ENCODE results near the gene STK10. TPM values are rescaled to one million over a fixed set of nuclear protein-coding genes. Genes with fewer than 3 reads are reported as not detected.

STK10 gene
- total RNA-seq, 1 donor from 2014 or later: 66.2 TPM

- Mint-ChIP-seq H3K36me3 (ENCODE audit: unreplicated experiment) (peaks cover 11% of the 10 kb centered on the region), H3K9me3 (ENCODE audit: unreplicated experiment) (peaks cover 5% of the 10 kb centered on the region), H3K4me1 (ENCODE audit: unreplicated experiment) (peaks cover 21% of the 10 kb centered on the region), H3K27me3 (ENCODE audit: unreplicated experiment) (no peaks in the 10 kb centered on the region), H3K27ac (ENCODE audit: unreplicated experiment) (no peak overlapping the region), H3K4me3 (ENCODE audit: unreplicated experiment) (no peak overlapping the region)
- no peak for DNase-seq (ENCODE audit: extremely low spot score, unreplicated experiment)
- no peak for TF ChIP-seq CTCF (IDR thresholded peaks at IDR 0.05)
Measured at GRCh38 chr5:172140120-172140519, 47.9 kb downstream of the STK10 start.

- peaks cover 24% of the 10 kb centered on the region for H3K36me3 Mint-ChIP-seq (ENCODE audit: unreplicated experiment)
- H3K4me1 Mint-ChIP-seq (ENCODE audit: unreplicated experiment): peaks cover 7% of the 10 kb centered on the region
- no peaks in the 10 kb centered on the region for H3K27me3 Mint-ChIP-seq (ENCODE audit: unreplicated experiment)
- no peak for TF ChIP-seq CTCF (IDR thresholded peaks at IDR 0.05)
- H3K4me3 Mint-ChIP-seq (ENCODE audit: unreplicated experiment): no peak overlapping the region
- peaks cover 9% of the 10 kb centered on the region for H3K9me3 Mint-ChIP-seq (ENCODE audit: unreplicated experiment)
- no peak for DNase-seq (ENCODE audit: extremely low spot score, unreplicated experiment)
- no peak overlapping the region for H3K27ac Mint-ChIP-seq (ENCODE audit: unreplicated experiment)
Measured at GRCh38 chr5:172137046-172137445, 51.0 kb downstream of the STK10 start.

- TF ChIP-seq CTCF (IDR thresholded peaks at IDR 0.05): no peak
- peaks cover 9% of the 10 kb centered on the region for H3K9me3 Mint-ChIP-seq (ENCODE audit: unreplicated experiment)
- peaks cover 23% of the 10 kb centered on the region for H3K36me3 Mint-ChIP-seq (ENCODE audit: unreplicated experiment)
- H3K27me3 Mint-ChIP-seq (ENCODE audit: unreplicated experiment): no peaks in the 10 kb centered on the region
- peaks cover 9% of the 10 kb centered on the region for H3K4me1 Mint-ChIP-seq (ENCODE audit: unreplicated experiment)
- H3K27ac Mint-ChIP-seq (ENCODE audit: unreplicated experiment): peak overlapping the region; percentile 27
- H3K4me3 Mint-ChIP-seq (ENCODE audit: unreplicated experiment): no peak overlapping the region
- DNase-seq (ENCODE audit: extremely low spot score, unreplicated experiment): no peak
Measured at GRCh38 chr5:172133359-172134029, 54.5 kb downstream of the STK10 start.

- H3K27ac Mint-ChIP-seq (ENCODE audit: unreplicated experiment): no peak overlapping the region
Measured at GRCh38 chr5:172131690-172132089, 56.3 kb downstream of the STK10 start.

More at GRCh38 chr5:172131690-172132089, 56.3 kb downstream of the STK10 start:
- Mint-ChIP-seq H3K36me3 (ENCODE audit: unreplicated experiment) (peaks cover 29% of the 10 kb centered on the region), H3K27me3 (ENCODE audit: unreplicated experiment) (no peaks in the 10 kb centered on the region), H3K4me1 (ENCODE audit: unreplicated experiment) (peaks cover 9% of the 10 kb centered on the region), H3K9me3 (ENCODE audit: unreplicated experiment) (peaks cover 4% of the 10 kb centered on the region), H3K4me3 (ENCODE audit: unreplicated experiment) (no peak overlapping the region)
- DNase-seq (ENCODE audit: extremely low spot score, unreplicated experiment): no peak
- no peak for TF ChIP-seq CTCF (IDR thresholded peaks at IDR 0.05)
